Upper lobe of left lung (tissue), 6 donors: Measurements from ENCODE around the gene RAP1GAP. TPM values are rescaled to one million over a fixed set of nuclear protein-coding genes. Genes with fewer than 3 reads are reported as not detected.
A peak's percentile ranks its signal among the peaks of the same experiment; 100 is the strongest.

Experiments
- ATAC-seq, 2 donors: fragments of 200-7000 bp; cut with Tn5 transposase; one replicate each; pipeline ENCODE4 v1.9.1; 2022; ENCODE audit warnings: mild to moderate bottlenecking in 2 of 2, moderate library complexity in 2 of 2; ENCODE audit not compliant: low FRiP score in 2 of 2
- DNase-seq, 2 donors: peaks; one replicate each; pipeline ENCODE4 v3.0.0-alpha.2; 2019 to 2020
- H3K27ac ChIP-seq, 4 donors: fragments of 200-600 bp; sonication (generic); one replicate each; pipeline ENCODE4 v1.5.1; 2016 to 2019
- H3K27me3 ChIP-seq, 4 donors: fragments of 200-600 bp; sonication (generic); one replicate each; pipeline ENCODE4 v1.5.1; 2017 to 2019
- H3K36me3 ChIP-seq, 4 donors: fragments of 200-600 bp; sonication (generic); one replicate each; pipeline ENCODE4 v1.5.1; 2016 to 2019
- H3K4me1 ChIP-seq, 4 donors: fragments of 200-600 bp; sonication (generic); one replicate each; pipeline ENCODE4 v1.5.1; 2018 to 2019
- H3K4me3 ChIP-seq, 4 donors: fragments of 200-600 bp; sonication (generic); one replicate each; pipeline ENCODE4 v1.5.1; 2017 to 2019; ENCODE audit warnings: mild to moderate bottlenecking in 2 of 4, moderate library complexity in 1 of 4
- H3K9me3 ChIP-seq, 4 donors: fragments of 200-600 bp; sonication (generic); one replicate each; pipeline ENCODE4 v1.5.1; 2018 to 2019
- EP300 ChIP-seq, 4 donors: sonication (generic); formaldehyde crosslinking; IDR thresholded peaks; one replicate each; pipeline ENCODE4 v1.5.1; 2017; ENCODE audit warnings: antibody characterized with exemption in 4 of 4, control low read depth in 2 of 4
- POLR2A ChIP-seq, 4 donors: fragments of 450-650 bp; IDR thresholded peaks; one replicate each; pipeline ENCODE4 v1.5.1; 2016 to 2017; ENCODE audit warnings: antibody characterized with exemption in 4 of 4, mild to moderate bottlenecking in 2 of 4
- POLR2AphosphoS5 ChIP-seq, 2 donors: sonication (generic); formaldehyde crosslinking; IDR thresholded peaks; one replicate each; pipeline ENCODE4 v1.5.1; 2017; ENCODE audit warnings: antibody characterized with exemption in 2 of 2
- WGBS, 2 donors: methylation state at CpG; one replicate each; pipeline ENCODE4 v1.1.5; 2017 to 2018; 5-methylcytosine and 5-hydroxymethylcytosine counted together
- total RNA-seq, 6 donors: library from RNA; depleted of rRNA in 4 of 6; stranded (reverse); fragments of >200 nt in 4 of 6; gene quantifications; one replicate each; pipeline versions ENCODE4 v1.1.0 to v1.2.1, GENCODE V29; 2016 to 2021
- TF ChIP-seq, protein P1 (sequence below), 6 experiments: fragments of 450-650 bp in 4 of 6; fragments of 200-600 bp in 2 of 6; sonication (generic) in 2 of 6; IDR thresholded peaks; one replicate each; pipeline ENCODE4 v1.5.1; 2016 to 2019; ENCODE audit warnings: antibody characterized with exemption in 6 of 6
- donor health status: DM: no; HTN: no; CAD: no; lungs with moderate emphysema.
- donor health status: DM: no; HTN: yes; CAD: no; lungs with severe emphysema.

RAP1GAP gene
- total RNA-seq, 6 donors from 2014 or later = 26.9 to 65.2 (median 36.7) TPM

DNA sequence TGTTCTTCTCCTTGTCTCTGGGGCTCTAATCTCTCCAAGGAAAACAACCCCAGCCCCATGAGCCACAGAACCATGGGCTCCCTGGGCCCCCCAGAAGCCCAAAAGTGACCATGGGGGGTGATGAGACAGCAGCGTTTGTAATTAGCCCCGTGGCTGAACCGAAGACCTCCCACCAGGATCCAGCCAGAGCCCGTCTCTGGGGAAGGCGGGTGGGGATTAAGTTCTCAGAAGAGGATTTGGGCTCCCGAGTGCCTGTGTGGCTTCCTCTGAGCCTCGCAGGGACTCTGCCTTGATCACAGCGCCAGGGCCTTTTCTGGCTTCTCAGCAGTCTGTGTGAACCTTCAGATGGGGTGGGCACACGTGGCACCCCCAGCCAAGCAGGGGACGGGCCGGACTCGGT lies 82.9 kb downstream of the RAP1GAP start:
- Histone ChIP-seq H3K36me3 (no peaks in the 10 kb centered on the region), H3K27me3 (no peaks in the 10 kb centered on the region), H3K27ac (no peak overlapping the region), H3K4me1 (peaks cover 18 to 30% (median 26%) of the 10 kb centered on the region in 4 donors), H3K9me3 (no peaks in the 10 kb centered on the region), H3K4me3 (no peak overlapping the region)
- DNase-seq (no peak), ATAC-seq (no peak)
- 51 to 59% methylated on average over 8 to 12 of the region's 12 CpGs for WGBS, 2 donors
- TF ChIP-seq POLR2A (IDR thresholded peaks at IDR 0.05) = no peak
- TF ChIP-seq, protein P1, sequence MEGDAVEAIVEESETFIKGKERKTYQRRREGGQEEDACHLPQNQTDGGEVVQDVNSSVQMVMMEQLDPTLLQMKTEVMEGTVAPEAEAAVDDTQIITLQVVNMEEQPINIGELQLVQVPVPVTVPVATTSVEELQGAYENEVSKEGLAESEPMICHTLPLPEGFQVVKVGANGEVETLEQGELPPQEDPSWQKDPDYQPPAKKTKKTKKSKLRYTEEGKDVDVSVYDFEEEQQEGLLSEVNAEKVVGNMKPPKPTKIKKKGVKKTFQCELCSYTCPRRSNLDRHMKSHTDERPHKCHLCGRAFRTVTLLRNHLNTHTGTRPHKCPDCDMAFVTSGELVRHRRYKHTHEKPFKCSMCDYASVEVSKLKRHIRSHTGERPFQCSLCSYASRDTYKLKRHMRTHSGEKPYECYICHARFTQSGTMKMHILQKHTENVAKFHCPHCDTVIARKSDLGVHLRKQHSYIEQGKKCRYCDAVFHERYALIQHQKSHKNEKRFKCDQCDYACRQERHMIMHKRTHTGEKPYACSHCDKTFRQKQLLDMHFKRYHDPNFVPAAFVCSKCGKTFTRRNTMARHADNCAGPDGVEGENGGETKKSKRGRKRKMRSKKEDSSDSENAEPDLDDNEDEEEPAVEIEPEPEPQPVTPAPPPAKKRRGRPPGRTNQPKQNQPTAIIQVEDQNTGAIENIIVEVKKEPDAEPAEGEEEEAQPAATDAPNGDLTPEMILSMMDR (IDR thresholded peaks at IDR 0.05) = no peak
- TF ChIP-seq POLR2AphosphoS5 (IDR thresholded peaks at IDR 0.05) = no peak
- no peak for TF ChIP-seq EP300 (IDR thresholded peaks at IDR 0.05)

DNA sequence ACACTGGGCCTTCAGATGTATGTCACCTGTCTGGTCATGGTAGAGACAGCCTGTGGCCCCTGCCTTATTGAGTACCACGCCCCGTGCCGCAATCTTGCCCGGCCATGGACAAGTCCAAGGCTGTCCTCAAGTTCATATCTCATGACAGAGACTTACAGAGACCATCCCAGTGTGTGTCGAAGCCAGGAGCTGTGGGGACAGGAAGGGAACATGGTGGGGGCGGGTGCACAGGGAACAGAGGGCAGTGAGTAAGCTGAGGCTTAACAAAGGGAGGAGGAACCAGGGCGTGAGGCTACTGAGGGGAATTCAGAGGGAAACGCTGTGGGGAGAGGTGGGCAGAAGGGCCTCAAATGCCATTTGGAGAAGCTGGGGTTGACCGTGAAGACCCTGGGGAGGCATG lies 84.1 kb downstream of the RAP1GAP start:
- H3K4me1 ChIP-seq = peaks cover 16 to 24% (median 21%) of the 10 kb centered on the region in 4 donors
- no peaks in the 10 kb centered on the region for H3K36me3 ChIP-seq
- no peak overlapping the region for H3K4me3 ChIP-seq
- H3K27ac ChIP-seq = no peak overlapping the region
- ATAC-seq (no peak), DNase-seq (no peak)
- H3K27me3 ChIP-seq = no peaks in the 10 kb centered on the region
- WGBS, 2 donors = 73 to 76% methylated on average over 7 to 9 of the region's 9 CpGs
- TF ChIP-seq POLR2AphosphoS5 (IDR thresholded peaks at IDR 0.05) (no peak), POLR2A (IDR thresholded peaks at IDR 0.05) (no peak), EP300 (IDR thresholded peaks at IDR 0.05) (no peak)
- TF ChIP-seq, protein P1 (IDR thresholded peaks at IDR 0.05) = no peak
- no peaks in the 10 kb centered on the region for H3K9me3 ChIP-seq

DNA sequence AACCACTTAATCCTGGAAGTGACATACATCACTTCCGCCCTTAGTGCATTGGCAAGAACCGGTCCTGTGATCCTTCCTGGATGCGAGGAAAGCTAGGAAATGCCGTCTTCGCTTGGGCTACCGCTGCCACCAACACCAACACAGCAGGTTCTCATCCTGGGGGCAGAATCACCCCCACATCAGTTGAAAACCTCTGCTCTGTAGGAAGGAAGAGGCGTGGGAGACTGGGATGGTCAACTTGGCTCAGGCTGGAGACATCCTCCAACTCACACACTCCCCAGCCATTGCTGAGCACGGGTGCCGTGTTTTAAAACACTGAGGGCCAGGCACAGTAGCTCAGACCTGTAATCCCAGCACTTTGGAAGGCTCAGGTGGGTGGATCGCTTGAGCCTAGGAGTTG lies 85.1 kb downstream of the RAP1GAP start:
- Histone ChIP-seq H3K36me3 (no peaks in the 10 kb centered on the region), H3K4me3 (no peak overlapping the region), H3K4me1 (peaks cover 16 to 24% (median 20%) of the 10 kb centered on the region in 4 donors), H3K9me3 (no peaks in the 10 kb centered on the region), H3K27ac (peak overlapping the region in 3 of 4 donors; percentile 13 to 67 (median 51)), H3K27me3 (no peaks in the 10 kb centered on the region)
- DNase-seq (no peak), ATAC-seq (no peak)
- TF ChIP-seq POLR2A (IDR thresholded peaks at IDR 0.05) = no peak
- TF ChIP-seq EP300 (IDR thresholded peaks at IDR 0.05) = no peak
- TF ChIP-seq POLR2AphosphoS5 (IDR thresholded peaks at IDR 0.05) = no peak
- TF ChIP-seq, protein P1 (IDR thresholded peaks at IDR 0.05) = no peak
- WGBS, 2 donors = 69 to 70% methylated on average over 4 to 10 of the region's 10 CpGs

DNA sequence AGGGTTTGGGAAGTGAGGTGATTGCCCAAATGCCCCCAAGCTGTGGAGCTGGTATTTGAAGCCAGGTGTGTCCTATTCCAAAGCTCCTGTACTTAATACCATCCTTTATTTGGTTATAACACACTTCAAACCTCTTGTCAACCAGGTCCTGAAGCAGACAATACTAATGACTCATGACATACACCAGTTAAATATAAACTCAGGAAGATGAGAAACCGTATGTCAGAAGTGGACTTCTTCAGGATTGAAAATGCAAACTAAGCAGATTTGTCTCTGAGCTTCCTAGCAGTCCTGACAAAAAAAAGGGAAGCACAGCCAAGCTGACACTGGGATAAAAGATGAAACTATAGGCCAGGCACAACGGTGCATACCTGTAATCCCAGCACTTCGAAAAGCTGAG lies 89.4 kb downstream of the RAP1GAP start:
- TF ChIP-seq POLR2AphosphoS5 (IDR thresholded peaks at IDR 0.05) = no peak
- TF ChIP-seq, protein P1 (IDR thresholded peaks at IDR 0.05) = no peak
- TF ChIP-seq EP300 (IDR thresholded peaks at IDR 0.05) = no peak
- TF ChIP-seq POLR2A (IDR thresholded peaks at IDR 0.05) = no peak
- H3K36me3 ChIP-seq = no peaks in the 10 kb centered on the region
- H3K9me3 ChIP-seq = no peaks in the 10 kb centered on the region
- H3K27me3 ChIP-seq = no peaks in the 10 kb centered on the region
- ATAC-seq (no peak), DNase-seq (no peak)
- H3K4me3 ChIP-seq = no peak overlapping the region
- WGBS, 2 donors = 52 to 58% methylated on average over 3 of the region's 3 CpGs
- peaks cover 0 to 11% (median 7%) of the 10 kb centered on the region in 4 donors for H3K4me1 ChIP-seq
- H3K27ac ChIP-seq = no peak overlapping the region

DNA sequence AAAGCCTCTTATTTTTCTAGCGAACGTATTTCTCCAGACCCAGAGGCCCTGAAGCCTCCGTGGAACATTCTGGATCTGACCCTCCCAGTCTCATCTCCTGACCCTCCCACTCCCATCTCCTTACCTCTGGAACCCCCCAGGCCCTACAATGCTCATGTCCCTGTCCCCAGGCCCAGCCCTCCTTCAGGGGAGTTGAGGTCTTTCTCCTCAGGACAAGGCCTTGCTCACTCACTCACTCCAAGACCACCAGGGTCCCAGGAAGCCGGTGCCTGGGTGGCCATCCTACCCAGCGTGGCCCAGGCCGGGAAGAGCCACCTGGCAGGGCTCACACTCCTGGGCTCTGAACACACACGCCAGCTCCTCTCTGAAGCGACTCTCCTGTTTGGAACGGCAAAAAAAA lies 91.2 kb downstream of the RAP1GAP start:
- WGBS, 2 donors = 82 to 92% methylated on average over 9 of the region's 9 CpGs
- ATAC-seq (no peak), DNase-seq (no peak)
- Histone ChIP-seq H3K36me3 (no peaks in the 10 kb centered on the region), H3K4me3 (no peak overlapping the region), H3K4me1 (peaks cover 10 to 22% (median 15%) of the 10 kb centered on the region in 4 donors), H3K27ac (no peak overlapping the region), H3K9me3 (no peaks in the 10 kb centered on the region), H3K27me3 (no peaks in the 10 kb centered on the region)
- TF ChIP-seq, protein P1 (IDR thresholded peaks at IDR 0.05) = no peak
- no peak for TF ChIP-seq POLR2AphosphoS5 (IDR thresholded peaks at IDR 0.05)
- TF ChIP-seq POLR2A (IDR thresholded peaks at IDR 0.05) = no peak
- TF ChIP-seq EP300 (IDR thresholded peaks at IDR 0.05) = no peak
